Sigmoid colon (tissue), 7 donors: ENCODE results near the gene PRORP. TPM values are rescaled to one million over a fixed set of nuclear protein-coding genes. Genes with fewer than 3 reads are reported as not detected.
"Not testable (repeated sequence)": the region's sequence is repeated elsewhere in the genome, so short reads cannot be mapped to it uniquely, and the experiment has no call there.

Experiments
- DNase-seq: peaks from one replicate; pipeline ENCODE4 v3.0.0-alpha.2; 2019
- H3K27ac ChIP-seq, 4 donors: fragments of 200-600 bp; sonication (generic); one replicate each; pipeline ENCODE4 v1.5.1; 2016 to 2019; ENCODE audit warnings: mild to moderate bottlenecking in 1 of 4
- H3K27me3 ChIP-seq, 3 donors: fragments of 200-600 bp; sonication (generic); one replicate each; pipeline ENCODE4 v1.5.1; 2019; ENCODE audit warnings: mild to moderate bottlenecking in 1 of 3
- H3K36me3 ChIP-seq, 4 donors: fragments of 200-600 bp; sonication (generic); one replicate each; pipeline ENCODE4 v1.5.1; 2016 to 2019
- H3K4me1 ChIP-seq, 4 donors: fragments of 200-600 bp; sonication (generic); one replicate each; pipeline ENCODE4 v1.5.1; 2017 to 2019
- H3K4me3 ChIP-seq, 4 donors: fragments of 200-600 bp; sonication (generic); one replicate each; pipeline ENCODE4 v1.5.1; 2017 to 2019; ENCODE audit warnings: mild to moderate bottlenecking in 2 of 4, moderate library complexity in 1 of 4
- H3K9me3 ChIP-seq, 4 donors: fragments of 200-600 bp in 3 of 4; sonication (generic) in 3 of 4; one replicate each; pipeline versions ENCODE4 v1.5.1 to v1.6.1; 2013 to 2019
- EP300 ChIP-seq, 4 donors: sonication (generic); formaldehyde crosslinking; IDR thresholded peaks; one replicate each; pipeline ENCODE4 v1.6.1; 2017; ENCODE audit warnings: antibody characterized with exemption in 4 of 4
- POLR2A ChIP-seq, 2 donors: fragments of 450-650 bp; IDR thresholded peaks; one replicate each; pipeline ENCODE4 v1.6.1; 2016; ENCODE audit warnings: antibody characterized with exemption in 2 of 2, mild to moderate bottlenecking in 2 of 2, moderate library complexity in 2 of 2
- POLR2AphosphoS5 ChIP-seq, 4 donors: sonication (generic); formaldehyde crosslinking; IDR thresholded peaks; one replicate each; pipeline ENCODE4 v1.6.1; 2017; ENCODE audit warnings: antibody characterized with exemption in 4 of 4
- WGBS, 2 donors: extraction: QIAGEN DNeasy Blood & Tissue Kit; methylation state at CpG; one replicate each; pipeline ENCODE4 v1.1.7; 2013; 5-methylcytosine and 5-hydroxymethylcytosine counted together
- intact Hi-C: fragments of 100-400 bp; cut with DNase I; formaldehyde crosslinking; loops from one replicate; pipeline ENCODE4 v1.15.1; 2023
- polyA plus RNA-seq, 3 donors: library from polyadenylated mRNA; stranded (reverse); fragments of 200-250 nt; gene quantifications; one replicate each; pipeline ENCODE4 v1.2.3, GENCODE V29; 2013
- total RNA-seq, 4 donors: library from RNA; depleted of rRNA; stranded (reverse); fragments of >200 nt; gene quantifications; one replicate each; pipeline ENCODE4 v1.1.0, GENCODE V29; 2016
- TF ChIP-seq, protein P1 (sequence below), 4 experiments: fragments of 450-650 bp in 3 of 4; fragments of 200-600 bp in 1 of 4; IDR thresholded peaks; one replicate each; pipeline ENCODE4 v1.5.1; 2016 to 2019; ENCODE audit warnings: antibody characterized with exemption in 4 of 4, mild to moderate bottlenecking in 3 of 4, moderate library complexity in 2 of 4
- donor health status: healthy with polysubstance abuse.
- donor health status: Bipolar disorder and iron deficiency.
- donor health status: healthy.

PRORP gene
- total and polyA plus RNA-seq, 7 donors: 7.9 to 26.0 (median 14.5) TPM

GRCh38 chr14:35144029-35144428 is 21.7 kb downstream of the PRORP start:
- DNase-seq: no peak
- no peaks in the 10 kb centered on the region for H3K27me3 ChIP-seq
- intact Hi-C loops: loop anchor here (10.0 kb wide), 1 partner anchor 71 kb away; no protein-coding TSS in a partner anchor
- no peak overlapping the region for H3K27ac ChIP-seq
- 96 to 97% methylated on average over 1 of the region's 1 CpG for WGBS, 2 donors
- no peak overlapping the region for H3K4me3 ChIP-seq
- no peaks in the 10 kb centered on the region for H3K4me1 ChIP-seq
- H3K36me3 ChIP-seq: peaks cover 0 to 8% (median 0%) of the 10 kb centered on the region in 4 donors
- no peaks in the 10 kb centered on the region for H3K9me3 ChIP-seq
- TF ChIP-seq EP300 (IDR thresholded peaks at IDR 0.05) (no peak), POLR2AphosphoS5 (IDR thresholded peaks at IDR 0.05) (no peak), POLR2A (IDR thresholded peaks at IDR 0.05) (no peak)
- TF ChIP-seq, protein P1, sequence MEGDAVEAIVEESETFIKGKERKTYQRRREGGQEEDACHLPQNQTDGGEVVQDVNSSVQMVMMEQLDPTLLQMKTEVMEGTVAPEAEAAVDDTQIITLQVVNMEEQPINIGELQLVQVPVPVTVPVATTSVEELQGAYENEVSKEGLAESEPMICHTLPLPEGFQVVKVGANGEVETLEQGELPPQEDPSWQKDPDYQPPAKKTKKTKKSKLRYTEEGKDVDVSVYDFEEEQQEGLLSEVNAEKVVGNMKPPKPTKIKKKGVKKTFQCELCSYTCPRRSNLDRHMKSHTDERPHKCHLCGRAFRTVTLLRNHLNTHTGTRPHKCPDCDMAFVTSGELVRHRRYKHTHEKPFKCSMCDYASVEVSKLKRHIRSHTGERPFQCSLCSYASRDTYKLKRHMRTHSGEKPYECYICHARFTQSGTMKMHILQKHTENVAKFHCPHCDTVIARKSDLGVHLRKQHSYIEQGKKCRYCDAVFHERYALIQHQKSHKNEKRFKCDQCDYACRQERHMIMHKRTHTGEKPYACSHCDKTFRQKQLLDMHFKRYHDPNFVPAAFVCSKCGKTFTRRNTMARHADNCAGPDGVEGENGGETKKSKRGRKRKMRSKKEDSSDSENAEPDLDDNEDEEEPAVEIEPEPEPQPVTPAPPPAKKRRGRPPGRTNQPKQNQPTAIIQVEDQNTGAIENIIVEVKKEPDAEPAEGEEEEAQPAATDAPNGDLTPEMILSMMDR (IDR thresholded peaks at IDR 0.05): no peak

GRCh38 chr14:35146711-35147149 is 24.4 kb downstream of the PRORP start:
- Histone ChIP-seq H3K27me3 (no peaks in the 10 kb centered on the region), H3K27ac (no peak overlapping the region), H3K36me3 (peaks cover 0 to 8% (median 0%) of the 10 kb centered on the region in 4 donors), H3K4me1 (no peaks in the 10 kb centered on the region), H3K9me3 (no peaks in the 10 kb centered on the region), H3K4me3 (no peak overlapping the region)
- TF ChIP-seq POLR2AphosphoS5 (IDR thresholded peaks at IDR 0.05): no peak
- TF ChIP-seq, protein P1 (IDR thresholded peaks at IDR 0.05): no peak
- no peak for TF ChIP-seq EP300 (IDR thresholded peaks at IDR 0.05)
- TF ChIP-seq POLR2A (IDR thresholded peaks at IDR 0.05): no peak
- intact Hi-C loops: loop anchor here (10.0 kb wide), 1 partner anchor 68 kb away; no protein-coding TSS in a partner anchor
- no peak for DNase-seq
- 83 to 93% methylated on average over 5 of the region's 5 CpGs for WGBS, 2 donors

DNA sequence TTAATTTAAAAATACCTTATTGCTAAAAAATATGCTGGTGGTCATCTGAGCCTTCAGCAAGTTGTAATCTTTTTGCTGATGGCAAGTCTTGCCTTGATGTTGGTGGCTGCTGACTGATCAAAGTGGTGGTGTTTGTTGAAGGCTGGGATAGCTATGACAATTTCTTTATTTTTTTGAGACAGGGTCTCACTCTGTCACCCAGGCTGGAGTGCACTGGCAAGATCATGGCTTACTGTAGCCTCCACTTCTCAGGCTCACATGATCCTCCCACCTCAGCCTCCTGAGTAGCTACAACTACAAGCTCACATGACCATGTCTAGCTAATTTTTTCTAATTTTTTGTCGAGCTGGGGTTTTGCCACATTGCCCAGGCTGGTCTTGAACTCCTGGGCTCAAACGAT is 24.8 kb downstream of the PRORP start:
- Histone ChIP-seq H3K4me3 (no peak overlapping the region), H3K27me3 (no peaks in the 10 kb centered on the region), H3K36me3 (peaks cover 0 to 3% (median 0%) of the 10 kb centered on the region in 4 donors), H3K9me3 (no peaks in the 10 kb centered on the region), H3K27ac (no peak overlapping the region), H3K4me1 (no peaks in the 10 kb centered on the region)
- DNase-seq: no peak
- intact Hi-C loops: loop anchor here (10.0 kb wide), 1 partner anchor 68 kb away; no protein-coding TSS in a partner anchor
- 94% methylated on average over 2 of the region's 2 CpGs for WGBS, 2 donors
- no peak for TF ChIP-seq EP300 (IDR thresholded peaks at IDR 0.05)
- no peak for TF ChIP-seq POLR2A (IDR thresholded peaks at IDR 0.05)
- TF ChIP-seq POLR2AphosphoS5 (IDR thresholded peaks at IDR 0.05): no peak
- TF ChIP-seq, protein P1 (IDR thresholded peaks at IDR 0.05): no peak

GRCh38 chr14:35147711-35148110 is 25.4 kb downstream of the PRORP start:
- H3K36me3 ChIP-seq: no peaks in the 10 kb centered on the region
- H3K4me1 ChIP-seq: no peaks in the 10 kb centered on the region
- TF ChIP-seq EP300 (IDR thresholded peaks at IDR 0.05) (no peak), POLR2AphosphoS5 (IDR thresholded peaks at IDR 0.05) (no peak), POLR2A (IDR thresholded peaks at IDR 0.05) (no peak)
- TF ChIP-seq, protein P1 (IDR thresholded peaks at IDR 0.05): no peak
- H3K9me3 ChIP-seq: no peaks in the 10 kb centered on the region
- no peak overlapping the region for H3K27ac ChIP-seq
- H3K4me3 ChIP-seq: no peak overlapping the region
- intact Hi-C loops: loop anchor here (10.0 kb wide), 1 partner anchor 67 kb away; no protein-coding TSS in a partner anchor
- DNase-seq: no peak
- WGBS, 2 donors: 90 to 91% methylated on average over 3 of the region's 3 CpGs
- H3K27me3 ChIP-seq: no peaks in the 10 kb centered on the region

GRCh38 chr14:35149239-35149638 is 26.9 kb downstream of the PRORP start:
- H3K4me1 ChIP-seq: no peaks in the 10 kb centered on the region
- no peaks in the 10 kb centered on the region for H3K36me3 ChIP-seq
- intact Hi-C loops: loop anchor here (10.0 kb wide), 1 partner anchor 66 kb away; no protein-coding TSS in a partner anchor
- H3K27ac ChIP-seq: no peak overlapping the region
- no peaks in the 10 kb centered on the region for H3K9me3 ChIP-seq
- H3K27me3 ChIP-seq: no peaks in the 10 kb centered on the region
- WGBS, 2 donors: 96 to 97% methylated on average over 4 of the region's 4 CpGs
- H3K4me3 ChIP-seq: no peak overlapping the region
- no peak for DNase-seq
- TF ChIP-seq POLR2A (IDR thresholded peaks at IDR 0.05): no peak

- H3K27ac ChIP-seq, H3K27me3 ChIP-seq, intact Hi-C loops, H3K4me3 ChIP-seq, H3K4me1 ChIP-seq, DNase-seq, H3K36me3 ChIP-seq, H3K9me3 ChIP-seq: not testable (repeated sequence)
- 97 to 98% methylated on average over 35 of the region's 35 CpGs for WGBS, 2 donors
Measured at GRCh38 chr14:35152531-35152930, 30.2 kb downstream of the PRORP start.
